WERI-Rb-1 (cell line): ENCODE results near the gene TSGA10.
"Not testable (repeated sequence)": the region's sequence is repeated elsewhere in the genome, so short reads cannot be mapped to it uniquely, and the experiment has no call there.

Experiments used
- DNase-seq: peaks from one replicate; pipeline ENCODE4 v3.0.0-alpha.2; 2020
- H3K27ac ChIP-seq: fragments of 250-450 bp; sonication (Bioruptor Pico); 2 replicates; pipeline ENCODE4 v1.5.1; 2020; ENCODE audit warnings: mild to moderate bottlenecking, moderate library complexity
- H3K27me3 ChIP-seq: fragments of 250-450 bp; sonication (Bioruptor Pico); 2 replicates; pipeline ENCODE4 v1.5.1; 2021; ENCODE audit warnings: mild to moderate bottlenecking, low read depth, moderate library complexity; ENCODE audit not compliant: insufficient read depth, severe bottlenecking
- H3K36me3 ChIP-seq: fragments of 250-450 bp; sonication (Bioruptor Pico); 2 replicates; pipeline ENCODE4 v1.5.1; 2020; ENCODE audit warnings: mild to moderate bottlenecking, moderate library complexity
- H3K4me3 ChIP-seq: 2 replicates; pipeline ENCODE4 v1.5.1; 2011; ENCODE audit warnings: low read depth, mild to moderate bottlenecking, control low read depth, low read length
- H3K9me3 ChIP-seq: fragments of 250-450 bp; sonication (Bioruptor Pico); 2 replicates; pipeline ENCODE4 v1.5.1; 2021; ENCODE audit warnings: mild to moderate bottlenecking, moderate library complexity; ENCODE audit not compliant: severe bottlenecking
- TF ChIP-seq, protein P1 (sequence below): IDR thresholded peaks from 2 replicates; pipeline ENCODE4 v1.5.1; 2011; ENCODE audit warnings: low read depth, mild to moderate bottlenecking, control low read depth, inconsistent platforms, low read length

TSGA10 gene

DNA sequence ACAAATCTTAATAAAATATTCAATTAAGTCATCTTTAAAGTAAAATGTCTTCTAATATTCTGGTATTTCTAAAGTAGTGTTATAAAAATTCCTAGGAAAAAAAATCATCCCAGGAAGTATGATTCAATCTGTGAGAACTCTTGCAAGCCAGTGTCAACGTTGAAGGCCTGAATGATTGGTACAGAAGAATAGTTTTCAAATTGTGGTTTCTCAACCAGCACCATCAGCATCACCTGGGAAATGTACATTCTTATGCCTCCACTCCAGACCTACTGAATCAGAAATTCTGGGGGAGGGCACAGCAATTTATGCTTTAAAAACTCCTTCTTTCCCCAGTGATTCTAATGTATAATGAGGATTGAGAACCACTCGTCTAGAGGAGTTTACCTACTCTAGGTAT is 75.5 kb downstream of the TSGA10 start:
- no peak overlapping the region for H3K27ac ChIP-seq
- no peak for DNase-seq
- no peaks in the 10 kb centered on the region for H3K36me3 ChIP-seq
- no peaks in the 10 kb centered on the region for H3K9me3 ChIP-seq
- TF ChIP-seq, protein P1, sequence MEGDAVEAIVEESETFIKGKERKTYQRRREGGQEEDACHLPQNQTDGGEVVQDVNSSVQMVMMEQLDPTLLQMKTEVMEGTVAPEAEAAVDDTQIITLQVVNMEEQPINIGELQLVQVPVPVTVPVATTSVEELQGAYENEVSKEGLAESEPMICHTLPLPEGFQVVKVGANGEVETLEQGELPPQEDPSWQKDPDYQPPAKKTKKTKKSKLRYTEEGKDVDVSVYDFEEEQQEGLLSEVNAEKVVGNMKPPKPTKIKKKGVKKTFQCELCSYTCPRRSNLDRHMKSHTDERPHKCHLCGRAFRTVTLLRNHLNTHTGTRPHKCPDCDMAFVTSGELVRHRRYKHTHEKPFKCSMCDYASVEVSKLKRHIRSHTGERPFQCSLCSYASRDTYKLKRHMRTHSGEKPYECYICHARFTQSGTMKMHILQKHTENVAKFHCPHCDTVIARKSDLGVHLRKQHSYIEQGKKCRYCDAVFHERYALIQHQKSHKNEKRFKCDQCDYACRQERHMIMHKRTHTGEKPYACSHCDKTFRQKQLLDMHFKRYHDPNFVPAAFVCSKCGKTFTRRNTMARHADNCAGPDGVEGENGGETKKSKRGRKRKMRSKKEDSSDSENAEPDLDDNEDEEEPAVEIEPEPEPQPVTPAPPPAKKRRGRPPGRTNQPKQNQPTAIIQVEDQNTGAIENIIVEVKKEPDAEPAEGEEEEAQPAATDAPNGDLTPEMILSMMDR, result no peak
- H3K4me3 ChIP-seq, result no peak overlapping the region
- no peaks in the 10 kb centered on the region for H3K27me3 ChIP-seq

DNA sequence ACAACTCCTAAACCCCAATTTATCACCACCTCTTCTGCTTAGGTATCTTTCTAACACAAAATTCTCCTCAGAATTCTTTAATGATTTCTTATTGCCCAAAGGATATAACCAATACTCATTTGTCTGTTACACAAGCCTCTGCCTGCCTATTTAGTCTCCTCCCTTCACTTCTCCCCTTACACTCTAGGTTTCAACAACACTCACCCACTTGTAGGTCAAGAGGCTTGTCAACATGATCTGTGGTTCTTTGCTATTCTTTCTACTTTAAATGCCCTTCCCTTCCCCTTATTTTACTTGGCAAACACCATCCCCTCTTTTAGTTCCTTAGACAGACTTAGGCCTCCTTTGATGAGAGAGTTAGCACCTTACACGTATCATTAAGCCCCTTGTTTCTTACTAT is 82.2 kb downstream of the TSGA10 start:
- no peaks in the 10 kb centered on the region for H3K36me3 ChIP-seq
- no peak for DNase-seq
- TF ChIP-seq, protein P1, result no peak
- no peak overlapping the region for H3K4me3 ChIP-seq
- no peaks in the 10 kb centered on the region for H3K27me3 ChIP-seq
- no peak overlapping the region for H3K27ac ChIP-seq
- no peaks in the 10 kb centered on the region for H3K9me3 ChIP-seq

DNA sequence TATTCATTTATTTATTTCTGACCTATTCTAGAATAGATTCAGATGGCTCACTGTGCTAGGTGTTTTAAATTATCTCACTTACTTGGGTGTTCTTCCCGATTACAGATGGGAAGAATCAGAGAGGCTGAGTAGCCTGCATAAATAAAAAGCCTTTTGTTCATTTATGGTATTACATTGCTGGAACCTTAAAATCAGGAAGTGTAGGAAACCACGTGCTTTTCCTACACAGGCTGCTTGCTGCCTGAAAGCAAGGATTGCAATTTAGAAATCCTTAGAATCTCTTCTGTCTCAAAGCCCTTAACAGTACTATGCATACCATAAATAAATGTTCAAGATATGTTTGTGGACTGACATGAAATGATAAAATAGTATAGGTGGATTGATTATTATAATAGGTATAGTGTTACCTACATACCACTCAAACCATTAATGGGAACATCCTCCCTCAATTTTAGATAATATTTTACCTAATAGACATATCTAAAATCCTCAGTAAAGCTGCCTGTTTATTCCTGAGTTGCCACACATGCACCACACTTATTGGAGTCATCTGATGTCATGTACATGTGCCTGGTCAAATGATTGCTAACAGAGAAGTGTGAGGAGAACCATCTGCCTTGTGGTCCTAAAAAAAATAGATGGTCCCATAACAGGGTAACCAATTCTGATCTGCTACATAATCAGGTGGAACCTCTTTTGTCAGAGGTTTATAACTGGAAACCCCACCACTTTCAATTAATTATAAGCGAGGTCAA is 86.7 kb downstream of the TSGA10 start:
- DNase-seq, result no peak
- Histone ChIP-seq H3K27me3 (no peaks in the 10 kb centered on the region), H3K4me3 (no peak overlapping the region), H3K27ac (no peak overlapping the region), H3K9me3 (no peaks in the 10 kb centered on the region), H3K36me3 (no peaks in the 10 kb centered on the region)
- TF ChIP-seq, protein P1, result no peak

DNA sequence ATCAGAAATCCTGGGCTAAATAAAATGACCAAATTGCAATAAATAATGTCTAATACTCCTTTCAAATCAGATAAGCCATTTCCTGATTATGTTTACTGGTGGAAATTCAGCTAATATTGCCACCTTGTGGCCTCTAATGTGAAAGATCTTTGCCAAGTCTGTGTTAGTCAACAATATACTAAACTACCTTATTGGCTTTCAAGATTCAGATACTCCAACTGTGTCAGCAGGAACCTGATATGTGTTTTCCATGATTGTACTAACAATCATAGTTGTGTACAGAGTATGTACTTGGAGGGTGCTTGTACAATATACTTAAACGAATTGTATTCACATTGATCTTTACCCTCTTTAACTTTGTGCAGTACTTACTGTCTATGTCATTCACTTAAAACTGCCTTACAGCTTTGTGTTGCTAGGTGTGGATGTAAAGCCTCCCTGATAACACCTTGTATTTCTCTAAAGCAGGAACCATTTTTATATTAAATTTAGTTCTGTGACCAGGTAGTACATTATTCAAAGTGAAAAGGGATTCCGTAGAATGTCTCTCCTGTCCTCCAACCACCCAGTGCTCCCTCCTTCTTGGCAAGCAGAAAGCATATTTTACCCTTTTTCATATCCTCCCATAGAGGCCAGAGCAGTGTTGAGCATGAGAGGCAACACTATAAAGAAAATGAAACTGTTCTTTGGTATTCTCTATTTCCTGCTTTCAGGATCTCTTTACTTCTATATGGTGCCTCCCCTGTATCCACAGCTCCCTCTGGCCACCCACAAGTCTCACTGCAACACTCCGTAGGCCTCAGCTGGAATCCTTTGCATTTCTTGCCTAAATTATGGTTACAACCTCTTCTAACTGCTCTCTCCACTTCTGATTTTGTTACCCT is 88.4 kb downstream of the TSGA10 start:
- Histone ChIP-seq H3K9me3 (no peaks in the 10 kb centered on the region), H3K4me3 (no peak overlapping the region), H3K27ac (no peak overlapping the region), H3K36me3 (no peaks in the 10 kb centered on the region), H3K27me3 (no peaks in the 10 kb centered on the region)
- TF ChIP-seq, protein P1, result peak; percentile 62
- peak; percentile 33 for DNase-seq

DNA sequence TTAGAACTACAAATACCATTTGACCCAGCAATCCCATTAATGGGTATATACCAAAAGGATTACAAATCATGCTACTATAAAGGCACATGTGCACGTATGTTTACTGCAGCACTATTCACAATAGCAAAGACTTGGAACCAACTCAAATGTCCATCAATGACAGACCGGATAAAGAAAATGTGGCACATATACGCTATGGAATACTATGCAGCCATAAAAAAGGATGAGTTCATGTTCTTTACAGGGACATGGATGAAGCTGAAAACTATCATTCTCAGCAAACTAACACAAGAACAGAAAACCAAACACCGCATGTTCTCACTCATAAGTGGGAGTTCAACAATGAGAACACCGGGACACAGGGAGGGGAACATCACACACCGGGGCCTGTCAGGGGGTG is 105.6 kb downstream of the TSGA10 start:
- H3K4me3 ChIP-seq, DNase-seq, H3K27me3 ChIP-seq, H3K36me3 ChIP-seq, H3K27ac ChIP-seq: not testable (repeated sequence)
- peaks cover 11% of the 10 kb centered on the region for H3K9me3 ChIP-seq

DNA sequence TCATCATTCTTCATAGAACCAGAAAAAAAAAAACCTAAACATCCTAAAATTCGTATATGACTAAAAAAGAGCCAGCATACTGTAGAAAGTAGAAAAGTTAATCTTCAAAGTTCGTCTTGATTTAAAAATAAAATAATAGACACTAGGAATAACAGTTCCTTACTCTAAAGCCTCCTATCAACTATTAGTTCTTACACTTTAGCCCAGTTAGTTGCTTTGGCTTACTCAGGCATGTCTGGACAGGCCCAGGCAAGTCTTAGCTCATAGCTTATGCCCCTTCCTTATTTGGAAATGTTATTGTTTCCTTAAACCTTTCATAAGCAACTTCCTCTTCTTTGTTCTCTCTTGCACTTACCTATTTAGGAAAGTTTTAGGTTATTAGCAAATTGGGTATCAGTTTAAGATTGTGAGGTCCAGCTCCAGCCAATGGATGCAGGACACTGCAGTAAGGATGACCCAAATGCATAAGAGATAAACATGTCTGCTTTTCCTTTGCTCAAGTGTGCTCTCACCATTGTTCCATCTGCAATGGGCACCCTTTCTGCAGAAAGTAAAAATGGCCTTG is 113.9 kb downstream of the TSGA10 start:
- H3K9me3 ChIP-seq, result peaks cover 10% of the 10 kb centered on the region
- H3K4me3 ChIP-seq, DNase-seq, H3K36me3 ChIP-seq, H3K27me3 ChIP-seq: not testable (repeated sequence)
- H3K27ac ChIP-seq, result peak overlapping the region; percentile 37
